H1 (cell line): ENCODE data around the gene CHRDL2. TPM values are rescaled to one million over a fixed set of nuclear protein-coding genes. Genes with fewer than 3 reads are reported as not detected.

Source experiments
- CTCF ChIA-PET: fragments of 300-600 bp; sonication (Branson Sonifier 250); formaldehyde crosslinking; loops from one replicate; lab custom pipeline; 2021; ENCODE audit not compliant: partially characterized antibody; lab: Charles Lee
- POLR2A ChIA-PET: fragments of 300-600 bp; sonication (Branson Sonifier 250); formaldehyde crosslinking; loops from one replicate; lab custom pipeline; 2021; ENCODE audit warnings: inconsistent platforms; ENCODE audit not compliant: partially characterized antibody; lab: Charles Lee
- DNase-seq, 2 experiments: peaks; one replicate each; pipeline versions ENCODE4 v3.0.0 to v3.0.0-alpha.2; 2010 to 2022; ENCODE audit warnings: low spot score in 2 of 2, low read depth in 1 of 2, mixed read lengths in 1 of 2
- FAIRE-seq: peaks from 2 replicates; lab custom pipeline; 2011; peaks lifted over from hg19 to GRCh38; lab: Jason Lieb, UNC
- H2AFZ ChIP-seq: 2 replicates; pipeline ENCODE4 v1.8.1; 2012; ENCODE audit warnings: low read length, inconsistent platforms
- H2AK5ac ChIP-seq: 2 replicates; pipeline ENCODE4 v1.6.1; 2013; ENCODE audit warnings: low read depth, low read length
- H2BK120ac ChIP-seq: replicated peaks from 2 replicates; pipeline ENCODE3; 2013; ENCODE audit warnings: low read depth, low read length, inconsistent platforms
- H2BK12ac ChIP-seq: 2 replicates; pipeline ENCODE4 v1.6.1; 2013; ENCODE audit warnings: low read depth, low read length
- H2BK15ac ChIP-seq: 2 replicates; pipeline ENCODE4 v1.6.1; 2013; ENCODE audit warnings: low read length
- H2BK20ac ChIP-seq: 2 replicates; pipeline ENCODE4 v1.6.1; 2013; ENCODE audit warnings: low read length
- H2BK5ac ChIP-seq: 2 replicates; pipeline ENCODE4 v1.6.1; 2013; ENCODE audit warnings: low read depth, low read length
- H3K14ac ChIP-seq: 2 replicates; pipeline ENCODE4 v1.6.1; 2013; ENCODE audit warnings: inconsistent platforms; ENCODE audit not compliant: insufficient read length
- H3K18ac ChIP-seq: 2 replicates; pipeline ENCODE4 v1.6.1; 2013; ENCODE audit warnings: low read length; ENCODE audit errors: extremely low read depth
- H3K23ac ChIP-seq: 2 replicates; pipeline ENCODE4 v1.6.1; 2013; ENCODE audit warnings: inconsistent platforms; ENCODE audit not compliant: insufficient read length
- H3K23me2 ChIP-seq: 2 replicates; pipeline ENCODE4 v1.6.1; 2013; ENCODE audit warnings: low read depth, low read length
- H3K27ac ChIP-seq: 2 replicates; pipeline ENCODE4 v1.6.1; 2011; ENCODE audit warnings: low read depth, low read length, inconsistent platforms
- H3K27me3 ChIP-seq, 4 experiments: replicated peaks in 1 of 4; 1 replicate in 1 of 4; 2 replicates in 3 of 4; pipeline versions ENCODE4 v1.6.1 to v1.8.1; 2011 to 2013; ENCODE audit warnings: low read length in 3 of 4, mild to moderate bottlenecking in 3 of 4, inconsistent platforms in 2 of 4, mixed read lengths in 2 of 4, moderate library complexity in 1 of 4; ENCODE audit not compliant: control insufficient read depth in 3 of 4, insufficient read depth in 3 of 4; ENCODE audit errors: extremely low read depth in 1 of 4
- H3K36me3 ChIP-seq, 4 experiments: 2 replicates each; pipeline versions ENCODE4 v1.6.1 to v1.8.1; 2011 to 2013; ENCODE audit warnings: mild to moderate bottlenecking in 4 of 4, low read length in 3 of 4, moderate library complexity in 2 of 4, control low read depth in 1 of 4, inconsistent platforms in 1 of 4; ENCODE audit not compliant: insufficient read depth in 4 of 4, control insufficient read depth in 2 of 4
- H3K4ac ChIP-seq: replicated peaks from 2 replicates; pipeline ENCODE3; 2013; ENCODE audit warnings: low read length, low read depth, mixed read lengths, inconsistent platforms; ENCODE audit not compliant: insufficient read length
- H3K4me1 ChIP-seq, 4 experiments: replicated peaks in 1 of 4; 1 replicate in 1 of 4; 2 replicates in 3 of 4; pipeline versions ENCODE4 v1.6.1 to v1.8.1; 2011 to 2013; ENCODE audit warnings: low read length in 3 of 4, inconsistent platforms in 2 of 4, mixed read lengths in 1 of 4; ENCODE audit not compliant: insufficient read depth in 4 of 4, control insufficient read depth in 3 of 4
- H3K4me2 ChIP-seq, 2 experiments: 2 replicates each; pipeline versions ENCODE4 v1.6.1 to v1.8.1; 2011 to 2013; ENCODE audit warnings: low read depth in 2 of 2, low read length in 2 of 2, control low read depth in 1 of 2, inconsistent platforms in 1 of 2, mild to moderate bottlenecking in 1 of 2; ENCODE audit not compliant: insufficient read depth in 1 of 2
- H3K4me3 ChIP-seq, 4 experiments: fragments of 200-600, 300-600 bp in 1 of 4; sonication (generic), shearing (Covaris generic), sonication (Bioruptor Twin) in 1 of 4; 2 replicates each; pipeline versions ENCODE4 v1.5.1 to v1.8.1; 2011 to 2016; ENCODE audit warnings: low read length in 4 of 4, low read depth in 3 of 4, control low read depth in 2 of 4, inconsistent platforms in 2 of 4, mild to moderate bottlenecking in 2 of 4, mixed read lengths in 1 of 4, moderate library complexity in 1 of 4; ENCODE audit not compliant: insufficient read depth in 2 of 4; ENCODE audit errors: extremely low read depth in 1 of 4
- H3K56ac ChIP-seq: replicated peaks from 2 replicates; pipeline ENCODE3; 2013; ENCODE audit warnings: low read depth, mild to moderate bottlenecking, mixed read lengths, low read length, inconsistent platforms; ENCODE audit not compliant: insufficient read length
- H3K79me1 ChIP-seq: 2 replicates; pipeline ENCODE4 v1.6.1; 2013; ENCODE audit warnings: low read depth, low read length, control low read depth
- H3K79me2 ChIP-seq, 2 experiments: 2 replicates each; pipeline versions ENCODE4 v1.6.1 to v1.8.1; 2012 to 2013; ENCODE audit warnings: low read length in 2 of 2, mild to moderate bottlenecking in 2 of 2, inconsistent platforms in 1 of 2; ENCODE audit not compliant: insufficient read depth in 2 of 2, control insufficient read depth in 1 of 2
- H3K9ac ChIP-seq, 4 experiments: replicated peaks in 1 of 4; 1 replicate in 1 of 4; 2 replicates in 3 of 4; pipeline versions ENCODE4 v1.6.1 to v1.8.1; 2011 to 2013; ENCODE audit warnings: low read depth in 3 of 4, low read length in 3 of 4, control low read depth in 2 of 4, mild to moderate bottlenecking in 2 of 4, moderate library complexity in 2 of 4, inconsistent platforms in 1 of 4; ENCODE audit errors: extremely low read depth in 1 of 4
- H3K9me3 ChIP-seq, 2 experiments: 2 replicates each; pipeline versions ENCODE4 v1.6.1 to v1.8.1; 2012 to 2013; ENCODE audit warnings: mild to moderate bottlenecking in 2 of 2, moderate library complexity in 2 of 2, control low read depth in 1 of 2, inconsistent platforms in 1 of 2, low read depth in 1 of 2, low read length in 1 of 2, mixed read lengths in 1 of 2; ENCODE audit not compliant: insufficient read depth in 2 of 2
- H4K20me1 ChIP-seq, 2 experiments: replicated peaks in 1 of 2; 2 replicates each; pipeline versions ENCODE3 to v1.8.1; 2011 to 2013; ENCODE audit warnings: inconsistent platforms in 2 of 2, low read length in 2 of 2, mild to moderate bottlenecking in 1 of 2; ENCODE audit not compliant: insufficient read depth in 2 of 2, control insufficient read depth in 1 of 2
- H4K5ac ChIP-seq: 2 replicates; pipeline ENCODE4 v1.6.1; 2013; ENCODE audit warnings: low read length, low read depth, mixed read lengths, inconsistent platforms; ENCODE audit not compliant: insufficient read length
- H4K8ac ChIP-seq: 2 replicates; pipeline ENCODE4 v1.8.0; 2013; ENCODE audit warnings: mild to moderate bottlenecking, moderate library complexity, low read length, inconsistent platforms; ENCODE audit not compliant: insufficient read depth; ENCODE audit errors: extremely low read depth
- H4K91ac ChIP-seq: replicated peaks from 2 replicates; pipeline ENCODE3; 2013; ENCODE audit warnings: low read length, mixed read lengths, inconsistent platforms; ENCODE audit not compliant: insufficient read length
- BACH1 ChIP-seq: IDR thresholded peaks from 2 replicates; pipeline ENCODE4 v1.6.1; 2012; ENCODE audit warnings: low read length, improper control_type of control experiment
- PHF8 ChIP-seq: fragments of 200-600 bp; sonication (generic); conservative IDR thresholded peaks from 2 replicates; pipeline ENCODE4 v1.7.1; 2012; ENCODE audit warnings: low read depth, mild to moderate bottlenecking, inconsistent platforms, low read length, moderate library complexity
- SAP30 ChIP-seq: fragments of 300-600 bp; sonication (generic); IDR thresholded peaks from 2 replicates; pipeline ENCODE4 v1.7.1; 2012; ENCODE audit warnings: low read length, moderate library complexity, mild to moderate bottlenecking, inconsistent platforms; ENCODE audit not compliant: insufficient read depth, insufficient replicate concordance
- WGBS, 2 experiments: shearing (Covaris generic) in 1 of 2; methylation state at CpG; one replicate each; pipeline versions ENCODE4 v1.1.6 to v1.1.7; 2013 to 2015; ENCODE audit warnings: low lambda C conversion rate in 2 of 2, mixed read lengths in 2 of 2, inconsistent platforms in 1 of 2, low coverage in 1 of 2, missing lambda C conversion rate in 1 of 2; ENCODE audit not compliant: insufficient replicate concordance in 2 of 2, insufficient coverage in 1 of 2, insufficient read length in 1 of 2; ENCODE audit errors: extremely low coverage in 1 of 2, missing lambda C conversion rate in 1 of 2; 5-methylcytosine and 5-hydroxymethylcytosine counted together
- polyA plus RNA-seq, 7 experiments: library from polyadenylated mRNA; depleted of rRNA in 3 of 7; stranded (reverse) in 5 of 7; unstranded in 2 of 7; fragments of >200 nt in 5 of 7; fragments of 200-250 nt in 2 of 7; gene quantifications; 1 replicate in 5 of 7; 2 replicates in 1 of 7; 4 replicates in 1 of 7; pipeline versions ENCODE4 v1.2.1 to v1.2.3, GENCODE V29; 2011 to 2013; ENCODE audit warnings: missing spikeins in 2 of 7, mixed read lengths in 2 of 7
- total RNA-seq: library from RNA; stranded (reverse); fragmentation: NEBNext Ultra II Directional; extraction: Animal tissue kit (Norgen Biotek cat#: 25700); gene quantifications from 2 replicates; pipeline ENCODE4 v1.2.1, GENCODE V29; 2021

CHRDL2 gene
- total and polyA plus RNA-seq, 2 of the 8 experiments (the other 6 are each of a cell fraction or from before 2014, with no cell fraction given) = 0.26 to 0.48 TPM

DNA sequence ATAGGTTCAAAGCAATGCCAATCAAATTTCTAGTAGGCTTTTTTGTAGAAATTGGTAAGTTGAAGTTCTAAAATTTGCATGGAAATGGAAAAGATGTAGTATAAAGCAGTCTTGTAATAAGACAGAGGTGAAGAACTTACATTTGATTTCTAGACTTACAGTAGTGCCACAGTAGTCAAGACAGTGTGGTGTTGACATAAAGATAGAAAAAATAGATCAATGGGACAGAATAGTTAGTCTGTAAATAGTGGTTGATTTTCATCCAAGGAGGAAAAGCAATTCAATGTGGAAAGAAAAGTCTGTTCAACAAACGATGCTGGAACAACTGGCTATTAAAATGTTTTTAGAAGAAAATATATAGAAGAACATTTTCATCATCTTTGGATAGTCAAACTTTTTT, 67.9 kb downstream of the CHRDL2 start:
- Histone ChIP-seq H3K9ac (no peak overlapping the region), H3K27ac (no peak overlapping the region), H3K23ac (no peak overlapping the region), H3K23me2 (no peaks in the 10 kb centered on the region), H2BK20ac (no peak overlapping the region), H3K4ac (no peak overlapping the region), H3K36me3 (no peaks in the 10 kb centered on the region; a peak in 1 of 8 replicates), H4K91ac (no peak overlapping the region), H2BK120ac (no peak overlapping the region), H3K79me1 (no peaks in the 10 kb centered on the region), H3K4me2 (no peak overlapping the region), H3K4me1 (0 out of 7 replicates have a peak, but pooled peaks cover 0 to 4% (median 0%) of the 10 kb centered on the region in 4 experiments), H3K4me3 (no peak overlapping the region), H4K20me1 (no peaks in the 10 kb centered on the region), H3K14ac (no peak overlapping the region), H3K79me2 (no peaks in the 10 kb centered on the region), H2BK12ac (no peak overlapping the region), H3K27me3 (no peaks in the 10 kb centered on the region), H3K56ac (no peak overlapping the region), H2AK5ac (no peak overlapping the region), H4K8ac (no peak overlapping the region), H2BK15ac (no peak overlapping the region), H2AFZ (no peak overlapping the region), H4K5ac (no peak overlapping the region), H3K18ac (no peak overlapping the region), H2BK5ac (no peak overlapping the region), H3K9me3 (peaks cover 0 to 11% of the 10 kb centered on the region in 2 experiments; a peak in 1 of 4 replicates)
- TF ChIP-seq SAP30 (no peak), BACH1 (no peak), PHF8 (no peak)
- DNase-seq (no peak), FAIRE-seq (no peak)
- ChIA-PET POLR2A (no interaction called here), CTCF (interaction anchor here (0.9 kb wide), 1 partner anchor 12 kb away, joined by 3 read pairs; no protein-coding TSS in a partner anchor)
- WGBS, 2 experiments = 85% methylated on average over 1 of the region's 1 CpG; no CpG with 5 or more reads in 1 of the 2 experiments
